NCI-H524 (cell line): ENCODE data around the gene ZNF324B.
"Not testable (repeated sequence)": the region's sequence is repeated elsewhere in the genome, so short reads cannot be mapped to it uniquely, and the experiment has no call there.

Source experiments
- DNase-seq, 2 experiments: peaks; one replicate each; lab custom pipeline; 2025; lab: John Stamatoyannopoulos, UW

The ZNF324B gene

GRCh38 chr19:58455306-58455705 lies 3.9 kb downstream of the ZNF324B start:
- DNase-seq, result no peak

GRCh38 chr19:58456111-58456510 lies 4.7 kb downstream of the ZNF324B start:
- DNase-seq, result no peak

GRCh38 chr19:58460039-58460438 lies 8.6 kb downstream of the ZNF324B start:
- no peak for DNase-seq

- no peak for DNase-seq
Observed at GRCh38 chr19:58466089-58466759, 14.8 kb downstream of the ZNF324B start.

- peak; percentile 97 to 99 for DNase-seq
Observed at GRCh38 chr19:58466760-58467589, 15.6 kb downstream of the ZNF324B start, which contains the start of gene ZNF324. Gene ZNF324 (plus strand): TSS chr19:58467080. CDS start chr19:58469186, 2,106 bp downstream.

GRCh38 chr19:58468216-58468839 lies 16.9 kb downstream of the ZNF324B start:
- no peak for DNase-seq

- no peak for DNase-seq
Observed at GRCh38 chr19:58469241-58470013, 18.0 kb downstream of the ZNF324B start.

GRCh38 chr19:58470837-58471543 lies 19.6 kb downstream of the ZNF324B start:
- DNase-seq, result not testable (repeated sequence)

GRCh38 chr19:58471736-58472135 lies 20.3 kb downstream of the ZNF324B start:
- no peak for DNase-seq

- DNase-seq, result no peak
Observed at GRCh38 chr19:58473775-58474174, 22.4 kb downstream of the ZNF324B start.

- no peak for DNase-seq
Observed at GRCh38 chr19:58474291-58474996, 23.0 kb downstream of the ZNF324B start.

GRCh38 chr19:58474997-58475713 lies 23.7 kb downstream of the ZNF324B start:
- DNase-seq, result no peak

- DNase-seq, result peak; percentile 95 to 98
Observed at GRCh38 chr19:58475714-58476497, 24.5 kb downstream of the ZNF324B start, which contains the start of gene ZNF446. Gene ZNF446 (plus strand): TSS chr19:58476352. CDS start chr19:58477219, 867 bp downstream.

- DNase-seq, result no peak
Observed at GRCh38 chr19:58476498-58477015, 25.1 kb downstream of the ZNF324B start.

- DNase-seq, result no peak
Observed at GRCh38 chr19:58477130-58477529, 25.7 kb downstream of the ZNF324B start.

GRCh38 chr19:58477871-58478270 lies 26.4 kb downstream of the ZNF324B start:
- no peak for DNase-seq

GRCh38 chr19:58479303-58479702 lies 27.9 kb downstream of the ZNF324B start:
- no peak for DNase-seq

- no peak for DNase-seq
Observed at GRCh38 chr19:58479736-58480480, 28.5 kb downstream of the ZNF324B start.
